B cell (primary cell): Measurements from ENCODE around the gene KSR2. TPM values are rescaled to one million over a fixed set of nuclear protein-coding genes. Genes with fewer than 3 reads are reported as not detected.

Experiments
- ATAC-seq: fragments of 200-7000 bp; cut with Tn5 transposase; one replicate; pipeline ENCODE4 v1.10.0; 2021; ENCODE audit warnings: low read depth, mild to moderate bottlenecking, moderate number of reproducible peaks, moderate library complexity
- CTCF ChIA-PET: fragments of 350-600 bp; sonication (Branson Sonifier 250); formaldehyde crosslinking; loops from one replicate; lab custom pipeline; 2021; ENCODE audit warnings: antibody characterized with exemption, inconsistent platforms; lab: Charles Lee
- POLR2A ChIA-PET: fragments of 350-600 bp; sonication (Branson Sonifier 250); formaldehyde crosslinking; loops from one replicate; lab custom pipeline; 2021; ENCODE audit warnings: antibody characterized with exemption; lab: Charles Lee
- DNase-seq: peaks from one replicate; pipeline ENCODE4 v3.0.0; 2013
- H2AFZ ChIP-seq: 2 replicates; pipeline ENCODE4 v1.6.1; 2012; ENCODE audit warnings: mild to moderate bottlenecking, low read depth, low read length; ENCODE audit not compliant: insufficient read depth, poor library complexity, severe bottlenecking
- H3K27ac ChIP-seq, 2 donors: 1 replicate in 1 of 2; 2 replicates in 1 of 2; pipeline ENCODE4 v1.5.1; 2012 to 2013; ENCODE audit warnings: low read length in 2 of 2, mild to moderate bottlenecking in 2 of 2, moderate library complexity in 1 of 2
- H3K27me3 ChIP-seq, 4 experiments: fragments of 200-600 bp in 1 of 4; sonication (generic) in 1 of 4; replicated peaks in 1 of 4; 1 replicate in 2 of 4; 2 replicates in 2 of 4; pipeline versions ENCODE4 v1.6.1 to v1.7.0; 2013 to 2016; ENCODE audit warnings: low read length in 3 of 4, mild to moderate bottlenecking in 2 of 4, mixed read lengths in 1 of 4, moderate library complexity in 1 of 4; ENCODE audit not compliant: insufficient read depth in 4 of 4, control insufficient read depth in 3 of 4; ENCODE audit errors: control extremely low read depth in 1 of 4
- H3K36me3 ChIP-seq, 2 experiments: replicated peaks in 1 of 2; 1 replicate in 1 of 2; 2 replicates in 1 of 2; pipeline versions ENCODE4 v1.6.1 to v1.7.1; 2013; ENCODE audit warnings: low read length in 1 of 2; ENCODE audit not compliant: insufficient read depth in 2 of 2, control insufficient read depth in 1 of 2; ENCODE audit errors: control extremely low read depth in 1 of 2, extremely low read depth in 1 of 2
- H3K4me1 ChIP-seq, 2 donors: fragments of 200-600 bp in 1 of 2; sonication (generic) in 1 of 2; 1 replicate in 1 of 2; 2 replicates in 1 of 2; pipeline versions ENCODE4 v1.5.1 to v1.6.1; 2013 to 2017; ENCODE audit warnings: low read length in 2 of 2; ENCODE audit not compliant: control insufficient read depth in 2 of 2, insufficient read depth in 2 of 2
- H3K4me2 ChIP-seq: replicated peaks from 2 replicates; pipeline ENCODE3; 2012; ENCODE audit warnings: mild to moderate bottlenecking, low read depth, low read length; ENCODE audit not compliant: poor library complexity, severe bottlenecking
- H3K4me3 ChIP-seq, 5 experiments: fragments of 200-600 bp in 1 of 5; sonication (generic) in 1 of 5; 1 replicate in 3 of 5; 2 replicates in 2 of 5; pipeline versions ENCODE4 v1.5.1 to v1.7.0; 2011 to 2016; ENCODE audit warnings: low read length in 4 of 5, mild to moderate bottlenecking in 4 of 5, low read depth in 2 of 5, control low read depth in 1 of 5, moderate library complexity in 1 of 5; ENCODE audit not compliant: insufficient read depth in 1 of 5; ENCODE audit errors: control extremely low read depth in 1 of 5, extremely low read depth in 1 of 5
- H3K79me2 ChIP-seq: fragments of 200-600 bp; sonication (generic); one replicate; pipeline ENCODE4 v1.6.0; 2016; ENCODE audit warnings: low read length; ENCODE audit not compliant: control insufficient read depth, insufficient read depth
- H3K9ac ChIP-seq: fragments of 200-600 bp; sonication (generic); 2 replicates; pipeline ENCODE4 v1.6.1; 2017; ENCODE audit warnings: mild to moderate bottlenecking, low read length, moderate library complexity
- H3K9me3 ChIP-seq, 3 donors: one replicate each; pipeline versions ENCODE4 v1.6.1 to v1.7.1; 2013; ENCODE audit warnings: low read length in 2 of 3; ENCODE audit not compliant: control insufficient read depth in 2 of 3, insufficient read depth in 1 of 3; ENCODE audit errors: control extremely low read depth in 1 of 3
- H4K20me1 ChIP-seq: 2 replicates; pipeline ENCODE4 v1.6.0; 2012; ENCODE audit warnings: mild to moderate bottlenecking, low read length; ENCODE audit not compliant: insufficient read depth, control insufficient read depth, poor library complexity, severe bottlenecking
- H3K27ac Mint-ChIP-seq: one replicate; pipeline ENCODE4 v1.8.0; 2021; ENCODE audit warnings: mixed read lengths
- H3K27me3 Mint-ChIP-seq: one replicate; pipeline ENCODE4 v1.8.0; 2021; ENCODE audit warnings: mixed read lengths
- H3K4me1 Mint-ChIP-seq: one replicate; pipeline ENCODE4 v1.8.0; 2021; ENCODE audit warnings: mixed read lengths
- H3K4me3 Mint-ChIP-seq: one replicate; pipeline ENCODE4 v1.8.0; 2021; ENCODE audit warnings: mixed read lengths
- H3K9me3 Mint-ChIP-seq: one replicate; pipeline ENCODE4 v1.8.0; 2022; ENCODE audit warnings: mixed read lengths; ENCODE audit not compliant: insufficient read depth
- EZH2 ChIP-seq: IDR thresholded peaks from 2 replicates; pipeline ENCODE4 v1.6.1; 2012; ENCODE audit warnings: borderline replicate concordance, low read depth, mild to moderate bottlenecking, moderate library complexity, low read length; ENCODE audit not compliant: insufficient read depth, poor library complexity, severe bottlenecking
- WGBS: methylation state at CpG from one replicate; pipeline ENCODE4 v1.1.5; 2013; ENCODE audit warnings: missing lambda C conversion rate; ENCODE audit not compliant: insufficient coverage; 5-methylcytosine and 5-hydroxymethylcytosine counted together
- intact Hi-C: fragments of 100-400 bp; cut with micrococcal nuclease; formaldehyde crosslinking; loops from one replicate; pipeline ENCODE4 v1.10.0; 2022
- polyA plus RNA-seq: library from polyadenylated mRNA; depleted of rRNA; stranded (reverse); fragments of >200 nt; gene quantifications from 2 replicates; pipeline ENCODE4 v1.2.3, GENCODE V29; 2012
- total RNA-seq, 2 donors: library from RNA; stranded (reverse); fragments of 120-200 nt in 1 of 2; gene quantifications; 1 replicate in 1 of 2; 2 replicates in 1 of 2; pipeline versions ENCODE4 v1.2.3 to v1.2.4, GENCODE V29; 2013 to 2022
- TF ChIP-seq, protein P1 (sequence below): fragments of 200-600 bp; IDR thresholded peaks from one replicate; pipeline ENCODE4 v1.8.0; 2022; ENCODE audit warnings: antibody characterized with exemption, mild to moderate bottlenecking

The KSR2 gene
- total and polyA plus RNA-seq, 2 donors (not counting 1 experiment from before 2014, with no cell fraction given), result not detected

GRCh38 chr12:117412465-117413188, 556.2 kb downstream of the KSR2 start:
- H3K4me3 Mint-ChIP-seq, result no peak overlapping the region
- no peak for DNase-seq
- no peaks in the 10 kb centered on the region for H3K4me1 Mint-ChIP-seq
- H3K9me3 Mint-ChIP-seq, result no peaks in the 10 kb centered on the region
- no peaks in the 10 kb centered on the region for H3K79me2 ChIP-seq
- H3K4me3 ChIP-seq, result no peak overlapping the region
- no peak overlapping the region for H3K27ac Mint-ChIP-seq
- H3K4me1 ChIP-seq, result no peaks in the 10 kb centered on the region
- ATAC-seq, result no peak
- no peaks in the 10 kb centered on the region for H3K27me3 ChIP-seq
- H4K20me1 ChIP-seq, result no peaks in the 10 kb centered on the region
- H3K27me3 Mint-ChIP-seq, result no peaks in the 10 kb centered on the region
- no peak overlapping the region for H3K27ac ChIP-seq
- WGBS, result 87% methylated on average over 9 of the region's 11 CpGs
- H3K4me2 ChIP-seq, result no peak overlapping the region
- intact Hi-C loops, result no loop called here
- TF ChIP-seq, protein P1, sequence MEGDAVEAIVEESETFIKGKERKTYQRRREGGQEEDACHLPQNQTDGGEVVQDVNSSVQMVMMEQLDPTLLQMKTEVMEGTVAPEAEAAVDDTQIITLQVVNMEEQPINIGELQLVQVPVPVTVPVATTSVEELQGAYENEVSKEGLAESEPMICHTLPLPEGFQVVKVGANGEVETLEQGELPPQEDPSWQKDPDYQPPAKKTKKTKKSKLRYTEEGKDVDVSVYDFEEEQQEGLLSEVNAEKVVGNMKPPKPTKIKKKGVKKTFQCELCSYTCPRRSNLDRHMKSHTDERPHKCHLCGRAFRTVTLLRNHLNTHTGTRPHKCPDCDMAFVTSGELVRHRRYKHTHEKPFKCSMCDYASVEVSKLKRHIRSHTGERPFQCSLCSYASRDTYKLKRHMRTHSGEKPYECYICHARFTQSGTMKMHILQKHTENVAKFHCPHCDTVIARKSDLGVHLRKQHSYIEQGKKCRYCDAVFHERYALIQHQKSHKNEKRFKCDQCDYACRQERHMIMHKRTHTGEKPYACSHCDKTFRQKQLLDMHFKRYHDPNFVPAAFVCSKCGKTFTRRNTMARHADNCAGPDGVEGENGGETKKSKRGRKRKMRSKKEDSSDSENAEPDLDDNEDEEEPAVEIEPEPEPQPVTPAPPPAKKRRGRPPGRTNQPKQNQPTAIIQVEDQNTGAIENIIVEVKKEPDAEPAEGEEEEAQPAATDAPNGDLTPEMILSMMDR, result no peak
- TF ChIP-seq EZH2, result no peak
- ChIA-PET POLR2A (no interaction called here), CTCF (no interaction called here)
- H3K9ac ChIP-seq, result no peak overlapping the region
- no peak overlapping the region for H2AFZ ChIP-seq
- H3K36me3 ChIP-seq, result no peaks in the 10 kb centered on the region
- H3K9me3 ChIP-seq, result peaks cover 0 to 7% (median 0%) of the 10 kb centered on the region in 3 donors

DNA sequence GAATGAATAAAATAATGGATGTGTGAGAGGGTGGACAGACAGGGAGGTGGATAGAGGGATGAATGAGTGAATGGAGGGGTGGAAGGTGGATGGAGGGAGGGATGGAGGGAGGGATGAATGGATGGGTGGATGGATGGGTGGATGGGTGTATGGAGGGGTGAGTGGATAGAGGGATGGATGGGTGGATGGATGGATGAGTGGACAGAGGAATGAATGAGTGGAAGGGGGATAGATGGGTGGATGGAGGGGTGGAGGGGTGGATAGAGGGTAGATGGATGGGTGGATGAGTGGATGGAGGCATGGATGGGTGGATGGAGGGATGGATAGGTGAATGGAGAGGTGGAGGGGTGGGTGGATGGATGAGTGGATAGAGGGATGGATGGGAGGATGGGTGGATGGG, 559.5 kb downstream of the KSR2 start:
- CTCF ChIA-PET, result no interaction called here
- Histone ChIP-seq H3K9me3 (peaks cover 0 to 6% (median 0%) of the 10 kb centered on the region in 3 donors), H3K9ac (no peak overlapping the region), H3K4me2 (no peak overlapping the region), H3K4me3 (no peak overlapping the region), H3K36me3 (no peaks in the 10 kb centered on the region), H3K27ac (no peak overlapping the region), H4K20me1 (no peaks in the 10 kb centered on the region), H3K79me2 (no peaks in the 10 kb centered on the region), H2AFZ (no peak overlapping the region), H3K4me1 (no peaks in the 10 kb centered on the region), H3K27me3 (no peaks in the 10 kb centered on the region)
- H3K27me3 Mint-ChIP-seq, result no peaks in the 10 kb centered on the region
- TF ChIP-seq, protein P1, result no peak
- no peak for TF ChIP-seq EZH2
- intact Hi-C loops, result no loop called here
- peaks cover 2% of the 10 kb centered on the region for H3K9me3 Mint-ChIP-seq
- ATAC-seq (no peak), DNase-seq (no peak)
- POLR2A ChIA-PET, result no interaction called here
- no peaks in the 10 kb centered on the region for H3K4me1 Mint-ChIP-seq
- no peak overlapping the region for H3K27ac Mint-ChIP-seq
- no peak overlapping the region for H3K4me3 Mint-ChIP-seq
